Left ventricle myocardium inferior (tissue), 1 donor: ENCODE results near the gene LIPH. TPM values are rescaled to one million over a fixed set of nuclear protein-coding genes. Genes with fewer than 3 reads are reported as not detected.
A peak's percentile ranks its signal among the peaks of the same experiment; 100 is the strongest.
"Not testable (repeated sequence)": the region's sequence is repeated elsewhere in the genome, so short reads cannot be mapped to it uniquely, and the experiment has no call there.

Experiments used
- DNase-seq: peaks from one replicate; pipeline ENCODE4 v3.0.0-alpha.2; 2020
- H3K27ac ChIP-seq: fragments of 200-600 bp; replicated peaks from 2 replicates; pipeline ENCODE4 v1.8.0; 2021
- H3K27me3 ChIP-seq: fragments of 200-600 bp; 2 replicates; pipeline ENCODE4 v1.8.0; 2021; ENCODE audit warnings: low read depth
- H3K36me3 ChIP-seq: fragments of 200-600 bp; 2 replicates; pipeline ENCODE4 v1.8.0; 2021
- H3K4me1 ChIP-seq: fragments of 200-600 bp; 2 replicates; pipeline ENCODE4 v1.8.0; 2021
- H3K4me3 ChIP-seq: fragments of 200-600 bp; 2 replicates; pipeline ENCODE4 v1.8.0; 2021; ENCODE audit warnings: mild to moderate bottlenecking, moderate library complexity
- H3K9me3 ChIP-seq: fragments of 200-600 bp; replicated peaks from 2 replicates; pipeline ENCODE4 v1.8.0; 2021
- intact Hi-C: fragments of 100-400 bp; cut with micrococcal nuclease; formaldehyde crosslinking; loops from one replicate; pipeline ENCODE4 v1.11.0; 2022
- total RNA-seq: library from RNA; stranded (reverse); fragmentation: NEBNext Ultra II Directional; extraction: Animal tissue kit (Norgen Biotek cat#: 25700); gene quantifications from one replicate; pipeline ENCODE4 v1.2.1, GENCODE V29; 2021
- TF ChIP-seq, protein P1 (sequence below): fragments of 200-600 bp; IDR thresholded peaks from 2 replicates; pipeline ENCODE4 v1.8.0; 2021; ENCODE audit warnings: antibody characterized with exemption, mild to moderate bottlenecking, borderline replicate concordance
- donor health status: DM: no; HTN: yes; CAD: no; lungs with severe emphysema.

Gene LIPH
- total RNA-seq, 1 donor from 2014 or later, result 0.44 TPM

DNA sequence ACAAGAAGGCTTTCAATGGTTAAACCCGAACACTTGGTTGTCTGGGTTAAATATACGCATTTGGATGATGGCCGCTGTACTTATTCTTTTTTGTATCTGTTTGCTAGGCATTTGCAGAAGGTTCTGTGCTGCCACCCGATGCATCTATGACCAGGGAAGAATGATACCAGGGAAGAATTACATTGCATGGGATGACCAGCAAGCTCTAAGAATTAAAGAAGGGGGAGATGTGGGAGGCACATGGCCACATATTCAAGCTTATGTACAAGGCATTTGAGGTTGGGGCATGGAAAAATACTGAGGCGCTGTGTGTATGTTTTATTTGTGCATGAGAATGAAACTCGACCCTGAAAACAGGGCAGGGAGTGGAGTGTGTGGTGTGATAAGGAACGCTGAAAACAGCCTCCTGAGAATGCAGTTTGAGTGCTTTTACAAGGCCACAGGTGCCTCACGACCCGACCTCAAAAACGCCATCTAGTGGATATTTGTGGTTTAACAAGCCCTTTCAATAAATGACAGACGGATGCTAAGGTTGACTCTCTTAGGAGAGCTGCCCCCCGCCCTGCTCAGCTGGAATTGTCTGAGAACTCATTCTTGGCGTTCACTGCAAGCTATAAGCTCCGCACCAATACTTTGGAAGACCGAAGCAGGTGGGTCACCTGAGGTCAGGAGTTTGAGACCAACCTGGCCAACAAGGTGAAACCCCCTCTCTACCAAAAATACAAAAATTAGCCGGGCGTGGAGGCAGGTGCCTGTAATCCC, 22.9 kb upstream of the LIPH start:
- peaks cover 20% of the 10 kb centered on the region for H3K9me3 ChIP-seq
- H3K36me3 ChIP-seq, H3K4me1 ChIP-seq, DNase-seq, H3K27ac ChIP-seq, intact Hi-C loops, H3K27me3 ChIP-seq, H3K4me3 ChIP-seq: not testable (repeated sequence)
- TF ChIP-seq, protein P1, sequence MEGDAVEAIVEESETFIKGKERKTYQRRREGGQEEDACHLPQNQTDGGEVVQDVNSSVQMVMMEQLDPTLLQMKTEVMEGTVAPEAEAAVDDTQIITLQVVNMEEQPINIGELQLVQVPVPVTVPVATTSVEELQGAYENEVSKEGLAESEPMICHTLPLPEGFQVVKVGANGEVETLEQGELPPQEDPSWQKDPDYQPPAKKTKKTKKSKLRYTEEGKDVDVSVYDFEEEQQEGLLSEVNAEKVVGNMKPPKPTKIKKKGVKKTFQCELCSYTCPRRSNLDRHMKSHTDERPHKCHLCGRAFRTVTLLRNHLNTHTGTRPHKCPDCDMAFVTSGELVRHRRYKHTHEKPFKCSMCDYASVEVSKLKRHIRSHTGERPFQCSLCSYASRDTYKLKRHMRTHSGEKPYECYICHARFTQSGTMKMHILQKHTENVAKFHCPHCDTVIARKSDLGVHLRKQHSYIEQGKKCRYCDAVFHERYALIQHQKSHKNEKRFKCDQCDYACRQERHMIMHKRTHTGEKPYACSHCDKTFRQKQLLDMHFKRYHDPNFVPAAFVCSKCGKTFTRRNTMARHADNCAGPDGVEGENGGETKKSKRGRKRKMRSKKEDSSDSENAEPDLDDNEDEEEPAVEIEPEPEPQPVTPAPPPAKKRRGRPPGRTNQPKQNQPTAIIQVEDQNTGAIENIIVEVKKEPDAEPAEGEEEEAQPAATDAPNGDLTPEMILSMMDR, result peak; percentile 68

DNA sequence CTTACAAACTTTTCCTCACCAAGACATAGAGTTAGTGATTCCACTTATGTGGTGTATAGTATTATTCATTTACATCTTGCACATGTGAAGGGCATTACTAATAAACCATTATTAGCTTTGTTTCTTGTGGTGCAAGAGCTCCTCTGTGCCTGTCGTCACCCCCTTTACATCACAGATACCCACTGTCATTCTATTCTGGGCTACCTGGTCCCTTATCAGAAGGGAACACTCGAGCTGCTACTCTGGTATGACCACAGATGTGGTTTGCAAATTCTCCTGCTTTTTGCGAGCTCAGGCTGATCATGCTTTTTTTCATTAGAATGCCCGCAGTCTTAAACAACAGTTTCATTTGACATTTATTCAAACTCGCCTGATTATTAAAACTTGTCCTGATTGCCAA, 19.8 kb upstream of the LIPH start:
- TF ChIP-seq, protein P1, result no peak
- no peak overlapping the region for H3K27ac ChIP-seq
- no peak for DNase-seq

DNA sequence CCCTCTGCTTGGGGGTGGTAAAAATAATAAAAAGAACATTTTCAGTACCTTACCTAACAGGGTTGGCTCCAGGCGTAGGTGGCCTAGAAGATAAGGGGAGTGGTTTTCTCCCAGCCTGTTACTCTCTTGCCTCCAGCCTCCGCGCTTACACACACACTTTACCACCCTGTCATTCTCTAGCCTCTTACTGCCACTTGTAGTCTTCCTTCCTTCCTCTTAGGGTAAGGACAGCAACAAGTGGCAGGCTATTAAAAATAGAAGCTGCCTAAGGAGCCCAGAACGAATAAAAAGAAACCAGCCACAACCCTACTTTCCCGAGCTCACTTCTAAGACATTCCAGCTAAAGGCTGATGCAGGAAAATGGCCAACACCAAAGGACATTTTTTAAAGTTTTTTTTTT, 9.6 kb upstream of the LIPH start:
- Histone ChIP-seq H3K4me3 (no peak overlapping the region), H3K27me3 (peaks cover 22% of the 10 kb centered on the region), H3K9me3 (no peaks in the 10 kb centered on the region), H3K4me1 (peaks cover 6% of the 10 kb centered on the region), H3K27ac (no peak overlapping the region), H3K36me3 (no peaks in the 10 kb centered on the region)
- DNase-seq, result no peak
- TF ChIP-seq, protein P1, result no peak
- intact Hi-C loops, result no loop called here

More for the DNA sequence above, 19.8 kb upstream of the LIPH start:
- intact Hi-C loops, result no loop called here
- Histone ChIP-seq H3K27me3 (no peaks in the 10 kb centered on the region), H3K4me1 (no peaks in the 10 kb centered on the region), H3K36me3 (no peaks in the 10 kb centered on the region), H3K9me3 (peaks cover 23% of the 10 kb centered on the region), H3K4me3 (no peak overlapping the region)

DNA sequence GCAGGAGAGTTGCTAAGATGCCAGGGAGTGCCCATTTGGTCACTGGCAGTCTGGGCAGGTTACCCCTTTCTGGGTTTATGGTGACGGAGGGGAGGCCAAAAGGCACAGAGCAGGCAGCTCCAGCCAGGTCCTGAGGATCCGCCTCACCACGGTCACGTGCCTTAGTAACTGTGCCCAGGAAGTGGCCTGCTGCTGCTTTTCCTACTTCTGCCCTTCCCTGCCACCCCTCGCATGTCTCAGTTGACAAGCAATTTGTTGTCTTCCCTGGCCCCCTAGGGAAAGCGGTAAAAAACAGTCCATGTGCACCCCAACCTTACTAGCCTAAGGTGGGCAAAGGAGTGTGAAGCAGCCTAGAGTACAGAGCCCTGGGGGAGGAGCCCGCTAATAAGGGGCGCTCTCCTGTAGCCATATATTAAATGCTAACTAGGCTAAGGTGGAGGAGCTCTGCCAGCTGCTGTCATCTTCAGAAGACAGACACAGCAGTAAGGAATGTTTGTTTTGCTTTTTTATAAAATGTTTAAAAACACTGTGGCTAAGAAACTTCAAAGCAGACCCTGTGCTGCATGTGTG, 9.1 kb upstream of the LIPH start:
- peak; percentile 29 for DNase-seq
- H3K4me3 ChIP-seq, result no peak overlapping the region
- no peaks in the 10 kb centered on the region for H3K36me3 ChIP-seq
- no peaks in the 10 kb centered on the region for H3K9me3 ChIP-seq
- TF ChIP-seq, protein P1, result no peak
- H3K27me3 ChIP-seq, result peaks cover 22% of the 10 kb centered on the region
- intact Hi-C loops, result no loop called here
- H3K27ac ChIP-seq, result no peak overlapping the region
- peaks cover 6% of the 10 kb centered on the region for H3K4me1 ChIP-seq

DNA sequence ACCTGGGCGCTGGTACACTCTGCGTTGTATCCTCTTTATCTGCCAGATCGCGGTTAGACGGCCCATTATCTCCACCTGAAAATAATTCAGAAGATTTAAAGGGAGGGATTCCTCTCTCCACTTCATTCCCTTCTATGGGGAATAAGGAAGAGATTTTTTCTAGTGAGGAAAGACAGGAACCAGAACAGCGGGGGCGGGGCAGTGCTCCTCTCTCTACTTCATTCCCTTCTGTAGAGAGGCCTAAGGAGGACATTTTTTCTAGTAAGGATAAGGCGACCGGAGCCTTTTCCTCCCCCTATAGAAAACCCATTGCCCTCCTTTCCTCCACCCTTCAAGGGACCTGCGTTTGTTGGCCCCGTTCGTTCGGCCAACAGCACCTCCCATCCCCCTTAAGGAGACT, 8.3 kb upstream of the LIPH start:
- Histone ChIP-seq H3K4me3 (no peak overlapping the region), H3K27me3 (peaks cover 22% of the 10 kb centered on the region), H3K9me3 (no peaks in the 10 kb centered on the region), H3K36me3 (no peaks in the 10 kb centered on the region), H3K27ac (no peak overlapping the region), H3K4me1 (peaks cover 6% of the 10 kb centered on the region)
- TF ChIP-seq, protein P1, result no peak
- intact Hi-C loops, result no loop called here
- no peak for DNase-seq
